ENCODE data around the gene PIH1D1.

DNA sequence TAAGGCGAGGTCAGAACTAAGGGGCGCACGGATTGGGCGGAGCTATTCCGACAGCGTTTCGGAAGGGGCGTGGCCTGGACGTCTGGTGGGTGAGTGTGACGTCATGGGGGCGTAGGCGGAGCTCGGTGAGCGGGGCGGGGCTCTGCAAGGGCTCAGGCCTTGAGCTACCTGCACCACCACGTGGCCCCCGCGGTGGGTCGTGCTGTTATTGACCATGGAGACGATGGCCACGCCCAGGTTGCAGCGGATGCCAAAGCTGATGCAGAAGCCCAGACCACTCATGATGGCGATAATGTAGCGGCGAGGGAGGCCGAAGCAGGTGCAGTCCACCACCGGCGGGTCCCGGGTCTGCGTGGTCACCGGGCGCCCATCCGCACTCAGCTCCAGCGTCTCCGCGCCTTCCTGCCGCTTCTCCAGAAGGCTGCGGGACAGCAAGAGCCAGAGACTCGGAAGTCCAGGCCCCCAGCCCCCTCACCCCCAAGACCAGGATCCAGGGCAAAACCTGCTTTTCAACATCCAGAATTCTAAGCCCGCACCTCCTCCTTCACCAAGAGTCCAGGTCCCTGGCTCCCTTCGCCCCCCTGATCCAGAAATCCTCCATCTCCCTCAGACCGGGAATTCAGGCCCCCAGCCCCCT lies 15.1 kb downstream of the PIH1D1 start:
- no peak for TF ChIP-seq CTCF (IDR thresholded peaks at IDR 0.05; ENCODE audit: poor library complexity, severe bottlenecking)
- no peak for TF ChIP-seq EP300 (conservative IDR thresholded peaks at IDR 0.05; ENCODE audit: poor library complexity, severe bottlenecking)
- TF ChIP-seq POLR2AphosphoS5 (IDR thresholded peaks at IDR 0.05): no peak
- TF ChIP-seq RAD21 (conservative IDR thresholded peaks at IDR 0.05): no peak
- TF ChIP-seq TAF1 (IDR thresholded peaks at IDR 0.05; ENCODE audit: low read depth): no peak
- TF ChIP-seq, protein P1, sequence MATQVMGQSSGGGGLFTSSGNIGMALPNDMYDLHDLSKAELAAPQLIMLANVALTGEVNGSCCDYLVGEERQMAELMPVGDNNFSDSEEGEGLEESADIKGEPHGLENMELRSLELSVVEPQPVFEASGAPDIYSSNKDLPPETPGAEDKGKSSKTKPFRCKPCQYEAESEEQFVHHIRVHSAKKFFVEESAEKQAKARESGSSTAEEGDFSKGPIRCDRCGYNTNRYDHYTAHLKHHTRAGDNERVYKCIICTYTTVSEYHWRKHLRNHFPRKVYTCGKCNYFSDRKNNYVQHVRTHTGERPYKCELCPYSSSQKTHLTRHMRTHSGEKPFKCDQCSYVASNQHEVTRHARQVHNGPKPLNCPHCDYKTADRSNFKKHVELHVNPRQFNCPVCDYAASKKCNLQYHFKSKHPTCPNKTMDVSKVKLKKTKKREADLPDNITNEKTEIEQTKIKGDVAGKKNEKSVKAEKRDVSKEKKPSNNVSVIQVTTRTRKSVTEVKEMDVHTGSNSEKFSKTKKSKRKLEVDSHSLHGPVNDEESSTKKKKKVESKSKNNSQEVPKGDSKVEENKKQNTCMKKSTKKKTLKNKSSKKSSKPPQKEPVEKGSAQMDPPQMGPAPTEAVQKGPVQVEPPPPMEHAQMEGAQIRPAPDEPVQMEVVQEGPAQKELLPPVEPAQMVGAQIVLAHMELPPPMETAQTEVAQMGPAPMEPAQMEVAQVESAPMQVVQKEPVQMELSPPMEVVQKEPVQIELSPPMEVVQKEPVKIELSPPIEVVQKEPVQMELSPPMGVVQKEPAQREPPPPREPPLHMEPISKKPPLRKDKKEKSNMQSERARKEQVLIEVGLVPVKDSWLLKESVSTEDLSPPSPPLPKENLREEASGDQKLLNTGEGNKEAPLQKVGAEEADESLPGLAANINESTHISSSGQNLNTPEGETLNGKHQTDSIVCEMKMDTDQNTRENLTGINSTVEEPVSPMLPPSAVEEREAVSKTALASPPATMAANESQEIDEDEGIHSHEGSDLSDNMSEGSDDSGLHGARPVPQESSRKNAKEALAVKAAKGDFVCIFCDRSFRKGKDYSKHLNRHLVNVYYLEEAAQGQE (IDR thresholded peaks at IDR 0.05; ENCODE audit: borderline replicate concordance): no peak
